GM19023 (cell line): Measurements from ENCODE around the gene C2orf69.

ENCODE experiments used
- ATAC-seq: cut with Tn5 transposase; IDR thresholded peaks from one replicate; pipeline ENCODE4 v1.9.1; 2021; ENCODE audit warnings: mild to moderate bottlenecking, moderate library complexity; ENCODE audit not compliant: unreplicated experiment

The C2orf69 gene

GRCh38 chr2:199966976-199967375 is 55.9 kb downstream of the C2orf69 start:
- no peak for ATAC-seq

GRCh38 chr2:199968126-199968525 is 57.0 kb downstream of the C2orf69 start:
- no peak for ATAC-seq

- no peak for ATAC-seq
Observed at GRCh38 chr2:199972088-199972626, 61.1 kb downstream of the C2orf69 start.

GRCh38 chr2:199973703-199974102 is 62.6 kb downstream of the C2orf69 start:
- no peak for ATAC-seq

- no peak for ATAC-seq
Observed at GRCh38 chr2:199975273-199975895, 64.3 kb downstream of the C2orf69 start.
